C1 segment of cervical spinal cord (tissue), 14 donors: ENCODE results near the gene AKR1C2.
"Not testable (repeated sequence)": the region's sequence is repeated elsewhere in the genome, so short reads cannot be mapped to it uniquely, and the experiment has no call there.

ENCODE experiments used
- DNase-seq, 14 donors: peaks; one replicate each; lab custom pipeline; 2025; lab: John Stamatoyannopoulos, UW

Gene AKR1C2

DNA sequence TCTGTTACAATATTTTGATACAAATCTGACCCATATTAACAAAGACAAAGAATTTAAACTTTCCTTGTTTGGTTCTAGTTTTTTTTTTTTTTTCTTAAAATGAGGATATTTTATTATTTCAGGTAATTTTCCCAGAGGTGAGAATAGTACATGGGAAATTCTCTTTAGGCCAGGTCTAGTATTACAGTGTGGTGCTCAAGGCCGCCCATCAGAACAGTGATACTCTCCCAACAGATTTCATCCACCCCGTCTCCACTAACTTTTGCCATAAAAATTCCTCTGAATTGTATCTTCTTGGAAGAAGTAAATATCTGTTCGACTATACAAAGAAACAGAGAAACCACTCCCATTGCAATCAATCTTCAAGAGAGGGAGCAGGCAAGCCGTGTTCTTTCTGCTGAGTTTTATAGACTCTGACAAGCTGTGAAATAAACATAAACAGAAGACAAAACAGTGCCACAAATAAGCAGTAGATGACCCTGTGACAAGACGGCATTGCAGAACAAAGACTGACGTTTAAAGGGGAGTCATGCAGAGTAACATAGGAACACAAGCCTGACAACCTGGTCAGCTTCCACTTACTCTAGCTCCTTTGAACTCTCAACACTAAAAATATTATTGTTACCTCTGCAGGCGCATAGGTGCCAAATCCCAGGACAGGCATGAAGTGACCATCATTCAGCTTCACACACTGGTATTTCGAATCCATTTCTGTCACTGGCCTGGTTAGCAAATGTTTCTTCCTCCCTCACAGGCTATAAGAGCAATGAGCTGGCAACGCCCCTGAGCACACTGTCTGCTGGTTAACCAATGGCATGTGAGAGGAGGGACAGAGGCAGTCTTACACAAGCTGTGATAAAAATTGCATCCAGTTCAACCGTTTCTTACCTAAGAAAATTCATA is at the start of gene AKR1C2:
Gene AKR1C2 (minus strand): TSS at position 731 of the 903 bp plus-strand sequence. CDS start 22 bp downstream, at position 709.
- not testable (repeated sequence) for DNase-seq

GRCh38 chr10:5052951-5053500 is 49.4 kb upstream of the AKR1C2 start:
- DNase-seq = not testable (repeated sequence)

DNA sequence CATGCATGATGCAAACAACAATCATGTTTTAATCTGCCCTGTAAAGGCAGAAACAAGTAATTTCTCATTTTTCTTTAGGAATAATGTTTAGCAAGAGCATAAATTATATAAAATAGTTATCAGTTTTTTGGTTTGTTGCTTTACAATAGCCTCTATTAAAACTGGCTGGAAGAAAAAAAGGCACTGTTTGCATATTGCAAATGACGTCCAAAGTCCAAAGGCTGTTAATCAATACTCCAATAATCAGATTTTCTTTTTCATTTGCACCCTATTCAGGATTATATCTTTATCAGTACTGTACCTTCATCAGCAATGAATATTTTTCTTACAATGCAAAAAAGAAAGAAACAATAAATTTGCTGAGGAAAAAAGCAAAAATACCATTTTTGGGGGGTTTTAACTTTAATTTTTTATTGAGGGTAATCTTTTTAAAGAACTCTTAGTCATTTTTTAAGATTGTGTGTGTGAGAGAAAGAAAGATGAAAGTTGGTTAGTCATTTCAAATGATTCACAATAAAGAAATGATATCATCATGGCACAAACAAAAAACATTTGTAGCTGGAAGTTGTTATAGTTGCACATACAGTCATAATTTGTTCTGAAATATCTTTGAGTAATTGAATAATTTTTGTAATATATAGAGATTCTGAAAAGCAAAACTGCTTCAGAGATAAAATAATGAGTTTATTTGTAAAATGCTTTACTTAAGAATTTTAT is 44.4 kb upstream of the AKR1C2 start:
- no peak for DNase-seq

DNA sequence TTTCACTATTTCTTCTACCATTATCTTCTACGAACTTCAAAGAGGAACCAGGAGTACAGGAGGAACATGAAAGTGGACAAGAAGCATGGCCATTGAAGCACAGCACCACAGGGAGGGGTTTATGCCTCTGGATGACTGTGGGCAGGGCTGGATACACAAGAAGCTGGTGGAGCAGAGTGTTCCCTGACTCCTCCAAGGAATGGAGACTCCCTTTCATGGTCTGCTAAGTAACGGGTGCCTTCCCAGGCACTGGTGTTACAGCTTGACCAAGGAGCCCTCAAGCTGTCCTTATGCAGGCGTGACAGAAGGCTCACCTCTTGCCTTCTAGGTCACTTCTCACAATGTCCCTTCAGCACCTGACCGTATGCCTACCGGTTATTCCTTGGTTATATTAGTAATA is 43.4 kb upstream of the AKR1C2 start:
- DNase-seq = not testable (repeated sequence)

DNA sequence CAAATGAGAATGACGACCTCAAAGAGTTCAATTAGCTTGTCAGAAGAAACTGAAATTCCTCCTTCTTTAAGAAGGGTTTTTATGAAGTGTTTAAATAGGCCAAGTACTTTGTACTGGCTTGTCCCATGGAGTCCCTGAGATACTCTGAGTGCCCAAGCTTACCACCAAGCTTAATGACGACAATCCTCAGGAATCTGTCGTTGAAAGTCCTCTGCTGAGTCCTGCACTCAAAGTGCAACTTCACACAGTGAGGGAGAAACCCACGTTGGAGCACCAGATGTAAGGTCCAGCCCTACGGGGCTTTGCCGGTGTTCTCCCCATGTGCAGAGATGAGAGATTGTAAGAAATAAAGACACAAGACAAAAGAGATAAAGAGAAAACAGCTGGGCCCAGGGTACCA is 42.8 kb upstream of the AKR1C2 start:
- no peak for DNase-seq

- no peak for DNase-seq
These were observed 41.4 kb upstream of the AKR1C2 start for GRCh38 chr10:5045095-5045494.

GRCh38 chr10:5043716-5044115 is 40.1 kb upstream of the AKR1C2 start:
- no peak for DNase-seq

- no peak for DNase-seq
These were observed 39.3 kb upstream of the AKR1C2 start for GRCh38 chr10:5042922-5043321.

GRCh38 chr10:5041471-5042023 is 37.9 kb upstream of the AKR1C2 start:
- DNase-seq = no peak

DNA sequence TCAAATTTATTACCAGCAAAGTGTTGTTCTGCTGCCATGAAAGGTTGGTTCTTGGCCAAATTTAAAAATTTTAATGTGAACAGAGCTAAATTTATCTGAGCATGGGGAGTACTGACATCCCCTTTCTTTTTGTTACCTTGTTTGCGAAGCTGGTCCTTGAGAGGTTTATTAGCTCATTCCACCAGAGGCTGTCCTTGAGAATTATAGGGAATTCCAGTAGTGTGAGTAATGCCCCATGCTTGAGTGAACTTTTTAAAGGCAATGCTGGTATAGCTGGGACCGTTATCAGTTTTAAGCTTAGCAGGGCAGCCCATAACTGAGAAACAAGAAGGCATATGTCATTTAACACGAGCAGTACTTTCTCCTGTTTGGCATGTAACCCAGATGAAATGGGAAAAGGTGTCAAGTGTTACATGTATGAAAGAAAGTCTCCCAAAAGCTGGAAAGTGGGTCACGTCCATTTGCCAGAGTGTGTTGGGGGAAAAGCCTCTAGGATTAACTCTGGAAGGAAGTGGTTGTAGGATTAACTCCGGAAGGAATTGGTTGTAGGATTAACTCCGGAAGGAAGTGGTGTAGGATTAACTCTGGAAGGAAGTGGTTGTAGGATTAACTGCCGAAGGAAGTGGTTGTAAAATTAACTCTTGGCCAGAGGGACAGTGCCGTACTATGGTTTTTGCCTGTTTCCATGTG is 37.3 kb upstream of the AKR1C2 start:
- no peak for DNase-seq

DNA sequence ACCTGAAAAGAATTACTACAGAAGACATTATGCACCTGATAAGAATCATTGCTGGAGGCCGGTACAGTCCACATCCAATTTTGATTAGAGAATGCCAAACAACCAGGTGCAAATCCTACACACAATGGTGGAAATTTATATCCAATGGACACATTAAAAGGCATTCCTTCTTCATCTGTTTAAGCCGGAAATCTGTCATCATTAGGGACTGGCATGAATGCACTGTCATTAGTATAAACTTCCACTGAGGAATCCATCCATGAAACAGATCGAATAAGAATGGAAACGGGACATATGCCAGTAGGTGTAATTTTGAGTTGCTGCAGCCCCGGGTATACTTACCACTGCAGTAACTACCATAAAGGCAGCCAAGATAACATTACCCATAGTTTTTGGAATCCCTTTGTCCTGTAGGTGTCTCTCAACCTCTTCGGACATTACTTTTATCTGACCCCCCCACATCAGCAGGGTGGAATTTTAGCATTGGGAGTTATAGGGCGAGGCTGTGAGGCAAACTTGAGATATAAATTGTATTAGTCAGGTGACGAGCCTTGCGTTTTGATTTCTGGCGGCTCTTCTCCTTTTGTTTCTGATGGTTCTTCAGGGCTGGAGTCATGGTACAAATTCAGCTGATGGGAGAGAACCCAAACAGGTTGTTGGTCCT is 36.5 kb upstream of the AKR1C2 start:
- no peak for DNase-seq

DNA sequence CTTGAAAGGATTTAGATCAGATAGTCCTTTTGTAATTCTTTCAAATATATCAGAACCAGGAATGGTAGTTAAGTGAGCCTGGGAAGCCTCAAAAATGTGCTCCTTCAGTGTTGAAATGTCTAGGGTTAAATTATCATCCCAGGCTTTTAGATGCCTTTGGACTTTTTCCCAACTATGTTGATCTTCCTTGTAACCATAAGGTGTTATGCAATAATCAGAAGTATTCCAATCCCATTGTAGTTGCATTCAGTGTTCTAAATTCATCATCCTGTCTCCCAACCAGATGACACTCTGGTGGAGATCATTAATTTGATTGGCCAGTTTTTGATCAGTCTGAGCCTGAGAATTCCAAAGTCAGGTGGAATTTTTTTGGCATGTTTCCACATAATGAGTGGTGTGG is 35.1 kb upstream of the AKR1C2 start:
- no peak for DNase-seq

GRCh38 chr10:5038101-5038500 is 34.4 kb upstream of the AKR1C2 start:
- no peak for DNase-seq

DNA sequence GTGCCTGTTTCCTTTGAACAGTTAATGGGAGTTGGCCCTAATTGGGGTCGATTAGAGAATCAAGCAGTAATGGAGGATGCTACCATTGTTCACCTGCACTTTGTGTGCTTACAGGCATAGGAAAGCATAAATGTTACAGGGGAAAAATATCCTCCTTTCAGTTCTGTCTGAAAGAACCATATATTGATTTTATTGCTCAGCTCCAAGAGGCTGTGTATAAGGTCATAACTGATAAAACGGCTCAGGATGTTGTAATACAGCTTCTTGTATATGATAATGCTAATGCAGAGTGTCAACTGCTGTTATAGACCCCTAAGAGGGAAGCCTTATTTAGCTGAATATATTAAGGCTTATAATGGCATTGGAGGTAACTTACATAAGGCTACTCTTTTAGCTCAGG is 32.9 kb upstream of the AKR1C2 start:
- DNase-seq = no peak

DNA sequence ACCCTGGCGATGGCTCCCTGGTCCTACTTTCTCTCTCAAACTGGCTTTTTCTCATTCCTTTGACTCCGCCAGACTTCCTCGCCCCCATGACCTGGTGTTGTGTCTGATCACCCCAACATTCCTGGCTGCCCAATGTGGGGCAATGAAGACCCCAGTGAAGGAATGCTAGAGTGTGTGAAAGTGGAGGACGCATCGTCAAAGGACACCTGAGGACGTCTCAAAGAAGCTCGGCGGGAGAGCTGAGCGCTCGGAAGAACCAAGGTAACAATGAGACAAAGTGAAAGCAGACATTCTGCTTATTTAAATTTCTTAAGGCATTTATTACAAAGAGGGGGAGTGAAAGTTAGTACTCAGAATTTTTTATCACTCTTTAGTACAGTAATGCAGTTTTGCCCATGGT is 31.7 kb upstream of the AKR1C2 start:
- no peak for DNase-seq

- DNase-seq = no peak
These were observed 30.9 kb upstream of the AKR1C2 start for GRCh38 chr10:5034588-5034987.

DNA sequence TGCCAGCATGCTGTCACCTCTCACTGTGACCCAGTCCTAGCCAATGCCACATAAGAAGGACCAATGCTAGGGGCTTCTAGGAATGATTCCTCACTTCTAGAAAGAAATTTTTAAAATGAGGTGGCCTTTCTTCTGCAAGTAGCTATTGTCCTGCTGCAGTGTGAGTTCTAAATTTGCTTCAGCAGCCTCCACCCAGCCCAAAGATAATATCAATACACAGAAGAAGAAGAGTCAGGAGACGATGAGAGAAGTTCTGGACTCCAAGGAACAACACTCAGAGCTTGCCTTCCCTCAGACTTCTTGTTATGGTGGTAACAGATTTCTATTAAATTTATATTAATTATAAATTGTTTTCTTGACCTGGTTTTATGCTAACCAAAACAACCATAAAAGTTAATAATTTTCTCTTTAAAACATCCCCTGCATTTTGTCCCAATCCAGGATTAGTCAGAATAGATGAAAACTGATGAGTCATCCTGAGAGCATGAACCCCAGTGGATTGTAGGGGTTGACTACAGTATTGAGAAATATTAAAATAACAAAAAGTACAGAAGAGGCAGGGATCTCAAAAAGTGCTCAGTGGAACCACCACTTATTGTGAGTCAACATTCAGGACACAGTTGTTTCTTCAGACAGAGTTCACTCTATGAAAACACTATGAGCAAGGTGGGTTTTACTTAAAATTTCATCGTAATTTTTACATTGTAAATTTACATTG is 29.6 kb upstream of the AKR1C2 start:
- no peak for DNase-seq

GRCh38 chr10:5032444-5032843 is 28.8 kb upstream of the AKR1C2 start:
- DNase-seq = not testable (repeated sequence)

GRCh38 chr10:5031588-5031987 is 27.9 kb upstream of the AKR1C2 start:
- DNase-seq = not testable (repeated sequence)

DNA sequence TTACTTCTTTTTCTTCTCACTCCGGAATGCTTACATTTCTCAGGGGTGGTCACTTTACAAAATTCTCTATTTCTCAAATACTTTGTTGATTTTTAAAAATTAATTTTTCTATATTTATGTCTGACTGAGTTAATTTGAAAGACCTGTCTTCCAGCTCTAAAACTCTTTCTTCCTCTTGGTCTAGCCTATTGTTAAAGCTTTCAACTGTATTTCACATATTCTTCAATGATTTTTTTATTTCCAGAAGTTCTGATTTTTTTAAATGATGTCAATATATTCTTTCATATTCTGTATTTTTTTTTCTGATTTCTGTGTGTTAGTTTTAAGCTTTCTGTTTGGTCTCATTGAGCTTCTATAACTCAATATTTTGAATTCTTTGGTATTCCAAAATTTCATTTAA is 27.3 kb upstream of the AKR1C2 start:
- DNase-seq = no peak
